GM18861 (cell line): ENCODE data around the gene TSPOAP1.

Experiments used
- ATAC-seq: cut with Tn5 transposase; IDR thresholded peaks from one replicate; pipeline ENCODE4 v1.9.1; 2021; ENCODE audit not compliant: unreplicated experiment

The TSPOAP1 gene

GRCh38 chr17:58330538-58330996 lies 2.0 kb upstream of the TSPOAP1 start:
- no peak for ATAC-seq

- peak; percentile 21 for ATAC-seq
These were observed 1.4 kb upstream of the TSPOAP1 start for GRCh38 chr17:58329810-58330537.

DNA sequence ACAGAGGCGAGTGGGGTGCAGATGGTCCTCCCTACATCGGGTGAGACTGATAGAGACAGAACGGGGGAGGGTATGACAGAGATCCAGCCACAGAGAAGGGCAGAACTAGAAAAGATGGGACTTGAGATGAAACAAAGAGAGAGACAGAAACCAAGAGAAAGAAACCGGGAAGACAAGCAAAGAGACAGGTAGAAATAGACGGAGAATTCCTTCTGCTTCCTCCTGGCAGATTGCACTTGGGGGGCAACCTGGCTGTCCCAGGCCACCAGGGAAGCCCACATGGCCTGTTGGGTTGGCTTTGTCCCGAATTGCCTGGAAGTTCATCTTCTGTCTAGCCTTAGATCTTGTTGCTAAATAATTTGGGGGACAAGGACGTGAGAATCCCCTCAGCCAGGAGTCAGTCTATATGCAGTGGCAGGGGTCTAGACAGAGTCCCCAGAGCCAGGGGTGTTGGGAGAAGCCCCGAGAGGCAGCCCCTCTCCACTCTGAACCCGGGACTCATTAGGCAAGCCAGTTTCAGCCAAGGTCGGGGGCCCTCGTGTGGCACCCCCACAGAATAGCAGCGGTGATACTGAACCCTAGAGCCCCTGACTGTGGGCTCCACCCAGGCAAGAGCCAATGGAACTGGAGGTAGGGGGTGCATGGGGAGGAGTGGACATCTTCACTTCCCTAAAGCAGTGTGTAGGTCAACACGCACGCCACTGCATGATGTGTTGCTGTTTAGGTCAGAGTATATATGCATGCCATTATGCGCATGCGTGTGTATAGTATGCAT lies 627 bp upstream of the TSPOAP1 start:
- peak; percentile 36 for ATAC-seq

DNA sequence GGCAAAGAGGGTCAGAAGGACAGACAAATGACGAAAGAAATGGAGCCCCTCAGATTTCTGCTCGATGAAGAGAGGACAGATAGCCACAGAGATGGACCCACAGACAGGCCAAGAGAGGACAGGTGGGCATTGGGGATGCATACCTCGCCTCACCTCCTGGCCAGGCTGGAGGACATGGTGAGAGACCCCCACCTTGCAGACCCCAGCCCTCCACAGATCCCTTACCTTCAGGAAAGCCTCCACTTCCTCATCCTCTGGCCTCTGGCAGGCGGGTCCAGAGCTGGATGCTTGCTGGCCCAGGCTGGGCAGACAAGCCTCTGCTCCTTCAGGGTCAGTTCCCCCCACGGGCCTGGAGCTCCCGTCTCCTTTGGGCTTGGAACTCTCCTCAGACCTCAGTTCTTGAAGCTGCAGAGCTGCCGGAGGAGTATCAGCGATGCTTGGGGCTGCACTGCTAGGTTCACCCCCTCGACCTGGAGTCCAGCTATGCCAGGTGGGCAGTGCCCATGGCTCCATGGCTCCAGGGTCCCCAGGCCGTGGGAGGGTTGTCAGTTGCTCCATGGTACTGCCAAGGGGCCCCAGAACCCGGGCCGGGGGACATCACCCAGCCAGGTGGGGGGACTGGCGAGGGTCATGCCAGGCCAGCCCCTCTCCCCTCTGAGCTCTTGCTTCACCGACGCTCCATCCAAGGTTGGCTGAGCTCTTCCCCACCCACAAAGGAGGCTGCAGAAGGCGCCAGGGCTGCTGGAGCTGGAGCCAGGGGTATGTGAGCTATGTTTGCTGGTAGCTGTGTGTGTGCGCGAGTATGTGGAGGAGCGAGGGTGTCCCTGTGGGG lies 1.0 kb downstream of the TSPOAP1 start:
- no peak for ATAC-seq

GRCh38 chr17:58326609-58327362 lies 1.8 kb downstream of the TSPOAP1 start:
- no peak for ATAC-seq

DNA sequence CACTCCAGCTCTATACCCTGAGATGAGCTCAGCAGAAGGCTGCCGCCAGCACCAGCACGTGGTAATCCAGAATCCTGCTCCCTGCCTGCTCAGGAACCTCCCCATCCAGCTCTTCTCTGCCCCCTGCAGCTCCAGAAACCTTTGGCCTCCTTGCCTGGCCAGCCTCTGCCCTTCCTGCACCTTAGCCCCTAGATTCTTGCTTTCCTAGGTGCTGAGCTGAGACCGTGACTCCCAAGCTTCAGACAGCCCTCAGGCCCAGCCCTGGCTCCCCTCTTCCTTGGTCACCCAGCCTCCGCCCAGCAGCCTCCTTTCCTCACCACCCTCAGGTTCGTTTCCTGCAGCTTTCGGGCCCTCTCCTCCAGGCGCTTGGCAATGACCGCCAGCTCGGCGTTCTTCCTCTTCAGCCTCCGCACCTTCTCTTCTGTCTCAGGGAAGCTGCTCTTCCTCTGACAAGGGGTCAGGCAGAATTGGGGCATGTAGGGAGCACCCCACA lies 2.6 kb downstream of the TSPOAP1 start:
- ATAC-seq = no peak

DNA sequence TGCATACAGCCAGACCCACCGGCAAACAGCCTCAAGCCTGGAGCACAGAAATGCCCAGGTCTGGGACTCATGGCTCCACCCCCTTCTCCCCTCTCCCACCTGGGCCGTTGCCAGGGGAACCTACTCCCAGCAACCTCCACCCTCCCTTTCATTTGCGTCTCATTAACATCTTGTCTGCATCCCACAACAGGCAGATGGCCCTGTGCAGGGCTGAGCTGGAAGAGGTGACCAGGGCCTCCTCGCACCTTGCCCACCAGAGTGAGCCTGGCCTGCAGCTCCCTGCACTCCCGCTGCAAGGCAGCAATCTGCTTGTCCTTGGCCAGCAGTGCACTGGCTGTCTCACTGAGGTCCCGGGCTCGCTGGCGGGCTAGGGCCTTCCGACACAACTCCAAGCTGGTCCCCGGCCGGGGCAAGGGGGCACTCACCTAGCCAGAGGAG lies 3.3 kb downstream of the TSPOAP1 start:
- ATAC-seq = no peak

GRCh38 chr17:58324409-58325288 lies 3.9 kb downstream of the TSPOAP1 start:
- no peak for ATAC-seq

DNA sequence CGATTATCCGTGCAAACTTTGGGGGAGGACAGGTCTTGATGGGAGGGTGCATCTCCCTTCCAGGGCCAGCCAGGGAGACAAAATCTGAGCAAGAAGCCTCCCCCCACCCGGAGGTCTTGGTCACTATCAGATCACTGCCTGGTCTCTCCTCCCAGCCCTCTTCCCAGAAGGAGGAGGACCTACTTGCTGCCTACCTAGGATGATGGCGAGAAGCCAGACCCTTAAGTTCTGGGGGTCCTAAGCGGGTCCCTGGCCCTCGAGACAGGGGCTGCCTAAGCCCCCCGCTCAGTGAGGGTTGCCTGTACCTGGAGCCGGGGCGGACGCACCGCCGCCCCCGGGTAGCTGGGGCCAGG lies 4.6 kb downstream of the TSPOAP1 start:
- ATAC-seq = no peak

GRCh38 chr17:58323366-58324055 lies 5.1 kb downstream of the TSPOAP1 start:
- no peak for ATAC-seq

- no peak for ATAC-seq
These were observed 5.9 kb downstream of the TSPOAP1 start for GRCh38 chr17:58322581-58323185.

- ATAC-seq = no peak
These were observed 6.7 kb downstream of the TSPOAP1 start for GRCh38 chr17:58321571-58322525.

- no peak for ATAC-seq
These were observed 7.8 kb downstream of the TSPOAP1 start for GRCh38 chr17:58320570-58321323.

DNA sequence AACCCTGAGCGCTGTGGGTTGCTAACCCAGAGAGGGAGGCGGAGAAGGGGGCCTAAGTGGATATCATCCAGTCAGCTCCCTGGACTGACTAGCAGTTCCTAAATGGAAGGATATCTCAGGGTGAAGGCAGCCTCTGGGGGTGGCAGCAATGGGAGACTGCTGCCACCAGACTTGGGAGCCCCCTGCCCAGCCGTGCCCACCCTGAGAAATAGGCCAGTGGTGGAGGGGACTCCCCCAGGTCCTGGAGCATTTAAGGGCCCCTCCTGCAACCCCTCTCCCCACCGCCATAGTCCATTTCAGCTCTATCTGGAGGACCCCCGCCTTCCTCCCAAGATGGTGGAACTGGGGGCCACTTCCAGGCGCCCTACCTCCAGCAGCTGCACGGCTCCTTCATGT lies 8.4 kb downstream of the TSPOAP1 start:
- no peak for ATAC-seq

GRCh38 chr17:58319173-58320162 lies 9.1 kb downstream of the TSPOAP1 start:
- no peak for ATAC-seq
